ENCODE results near the gene IL24. TPM values are rescaled to one million over a fixed set of nuclear protein-coding genes. Genes with fewer than 3 reads are reported as not detected.

The IL24 gene
- polyA plus RNA-seq, 1 donor (not counting 4 experiments of a cell fraction or from before 2014, with no cell fraction given), result 2.3 TPM

- Histone ChIP-seq H3K27me3 (ENCODE audit: control insufficient read depth, extremely low read depth, insufficient read depth, low read length) (no peaks in the 10 kb centered on the region), H2AFZ (ENCODE audit: control insufficient read depth, low read length) (no peak overlapping the region), H3K27ac (ENCODE audit: control insufficient read depth, insufficient read depth, low read length) (peak overlapping the region; percentile 91), H3K9me3 (ENCODE audit: control insufficient read depth, low read depth, low read length) (no peaks in the 10 kb centered on the region), H4K20me1 (ENCODE audit: control insufficient read depth, extremely low read depth, insufficient read depth, low read length) (no peaks in the 10 kb centered on the region), H3K79me2 (ENCODE audit: control insufficient read depth, insufficient read depth, low read length) (peaks cover 5% of the 10 kb centered on the region), H3K9me1 (ENCODE audit: control insufficient read depth, extremely low read depth, insufficient read depth, low read length) (no peaks in the 10 kb centered on the region), H3K9ac (ENCODE audit: control insufficient read depth, extremely low read depth, insufficient read depth, low read length) (peak overlapping the region; percentile 23), H3K4me3 (ENCODE audit: control insufficient read depth in 2 of 3, extremely low read depth in 1 of 3, insufficient read depth in 2 of 3, low read depth in 1 of 3, low read length in 3 of 3) (no peak overlapping the region), H3K4me2 (ENCODE audit: control insufficient read depth, extremely low read depth, insufficient read depth, low read depth, low read length) (peak overlapping the region; percentile 13), H3K4me1 (ENCODE audit: control insufficient read depth, extremely low read depth, insufficient read depth, low read length) (peaks cover 45% of the 10 kb centered on the region), H3K36me3 (ENCODE audit: control insufficient read depth in 2 of 2, extremely low read depth in 1 of 2, insufficient read depth in 2 of 2, low read length in 2 of 2) (peaks cover 0 to 17% of the 10 kb centered on the region in 2 experiments)
- DNase-seq (ENCODE audit: low read depth, low spot score) (no peak), FAIRE-seq (no peak)
- TF ChIP-seq EZH2 (IDR thresholded peaks at IDR 0.05; ENCODE audit: low read length), result no peak
- TF ChIP-seq, protein P1, sequence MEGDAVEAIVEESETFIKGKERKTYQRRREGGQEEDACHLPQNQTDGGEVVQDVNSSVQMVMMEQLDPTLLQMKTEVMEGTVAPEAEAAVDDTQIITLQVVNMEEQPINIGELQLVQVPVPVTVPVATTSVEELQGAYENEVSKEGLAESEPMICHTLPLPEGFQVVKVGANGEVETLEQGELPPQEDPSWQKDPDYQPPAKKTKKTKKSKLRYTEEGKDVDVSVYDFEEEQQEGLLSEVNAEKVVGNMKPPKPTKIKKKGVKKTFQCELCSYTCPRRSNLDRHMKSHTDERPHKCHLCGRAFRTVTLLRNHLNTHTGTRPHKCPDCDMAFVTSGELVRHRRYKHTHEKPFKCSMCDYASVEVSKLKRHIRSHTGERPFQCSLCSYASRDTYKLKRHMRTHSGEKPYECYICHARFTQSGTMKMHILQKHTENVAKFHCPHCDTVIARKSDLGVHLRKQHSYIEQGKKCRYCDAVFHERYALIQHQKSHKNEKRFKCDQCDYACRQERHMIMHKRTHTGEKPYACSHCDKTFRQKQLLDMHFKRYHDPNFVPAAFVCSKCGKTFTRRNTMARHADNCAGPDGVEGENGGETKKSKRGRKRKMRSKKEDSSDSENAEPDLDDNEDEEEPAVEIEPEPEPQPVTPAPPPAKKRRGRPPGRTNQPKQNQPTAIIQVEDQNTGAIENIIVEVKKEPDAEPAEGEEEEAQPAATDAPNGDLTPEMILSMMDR (optimal IDR thresholded peaks at IDR 0.05 in 1 of 3, IDR thresholded peaks at IDR 0.05 in 1 of 3, conservative IDR thresholded peaks at IDR 0.05 in 1 of 3; ENCODE audit: extremely low read depth in 1 of 3, insufficient read depth in 2 of 3, low read length in 3 of 3), result no peak
- dilution Hi-C loops (cut with MboI; ENCODE audit: extremely low pct_ligation_motif_present, low sequenced_read_pairs), result no loop called here
These were observed 7.3 kb downstream of the IL24 start for GRCh38 chr1:206904423-206905142.

DNA sequence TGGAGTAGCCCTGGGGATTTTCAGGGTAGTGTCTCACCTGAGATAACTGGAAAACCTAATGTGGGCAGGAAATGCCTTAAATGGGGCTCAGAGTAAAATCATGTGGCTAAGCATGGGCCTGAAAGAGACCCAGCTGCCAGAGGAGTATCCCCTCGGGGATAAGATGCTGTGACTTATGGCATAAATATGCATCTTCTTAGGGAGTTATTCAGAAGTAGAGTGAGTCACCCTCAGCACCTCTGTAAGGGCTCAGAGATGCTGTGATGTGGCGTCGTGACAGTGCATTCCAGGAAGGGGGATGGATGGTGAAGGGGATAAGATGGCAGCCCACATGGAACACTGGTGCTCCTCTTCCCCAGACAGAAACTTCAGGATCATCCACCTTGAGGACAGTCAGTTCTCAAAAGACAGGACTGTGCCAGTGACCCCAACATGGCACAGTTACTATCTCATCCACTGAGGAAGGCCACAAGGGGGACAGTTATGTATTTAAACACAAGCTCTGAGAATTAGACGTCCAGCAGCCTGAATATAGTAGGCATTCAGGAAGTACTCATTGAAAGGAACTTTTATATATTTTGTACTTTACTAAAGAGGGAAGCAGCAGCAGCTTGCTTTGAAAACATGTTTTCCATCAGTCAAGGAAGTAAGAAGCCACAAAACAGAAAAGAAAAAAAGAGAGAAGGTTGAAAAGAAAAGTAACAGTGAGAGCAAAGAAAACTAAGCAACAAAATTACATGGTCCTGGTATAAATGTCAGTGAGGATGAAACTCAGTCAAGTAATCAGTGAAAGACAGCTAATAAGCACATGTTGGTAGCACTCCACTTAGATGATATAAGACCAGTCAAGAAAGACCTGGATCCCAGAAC, 8.3 kb downstream of the IL24 start:
- TF ChIP-seq EZH2 (IDR thresholded peaks at IDR 0.05; ENCODE audit: low read length), result no peak
- TF ChIP-seq, protein P1 (optimal IDR thresholded peaks at IDR 0.05 in 1 of 3, IDR thresholded peaks at IDR 0.05 in 1 of 3, conservative IDR thresholded peaks at IDR 0.05 in 1 of 3; ENCODE audit: extremely low read depth in 1 of 3, insufficient read depth in 2 of 3, low read length in 3 of 3), result peak in 1 of 3 experiments; percentile 2
- no peaks in the 10 kb centered on the region for H3K9me3 ChIP-seq (ENCODE audit: control insufficient read depth, low read depth, low read length)
- peaks cover 5% of the 10 kb centered on the region for H3K79me2 ChIP-seq (ENCODE audit: control insufficient read depth, insufficient read depth, low read length)
- peaks cover 0 to 17% of the 10 kb centered on the region in 2 experiments for H3K36me3 ChIP-seq (ENCODE audit: control insufficient read depth in 2 of 2, extremely low read depth in 1 of 2, insufficient read depth in 2 of 2, low read length in 2 of 2)
- peak; percentile 88 for FAIRE-seq
- H3K27me3 ChIP-seq (ENCODE audit: control insufficient read depth, extremely low read depth, insufficient read depth, low read length), result no peaks in the 10 kb centered on the region
- H3K4me3 ChIP-seq (ENCODE audit: control insufficient read depth in 2 of 3, extremely low read depth in 1 of 3, insufficient read depth in 2 of 3, low read depth in 1 of 3, low read length in 3 of 3), result no peak overlapping the region
- dilution Hi-C loops (cut with MboI; ENCODE audit: extremely low pct_ligation_motif_present, low sequenced_read_pairs), result no loop called here
- H3K4me1 ChIP-seq (ENCODE audit: control insufficient read depth, extremely low read depth, insufficient read depth, low read length), result peaks cover 54% of the 10 kb centered on the region
- H4K20me1 ChIP-seq (ENCODE audit: control insufficient read depth, extremely low read depth, insufficient read depth, low read length), result no peaks in the 10 kb centered on the region
- H3K9ac ChIP-seq (ENCODE audit: control insufficient read depth, extremely low read depth, insufficient read depth, low read length), result peak overlapping the region; percentile 43
- peak overlapping the region; percentile 91 for H3K27ac ChIP-seq (ENCODE audit: control insufficient read depth, insufficient read depth, low read length)
- H3K4me2 ChIP-seq (ENCODE audit: control insufficient read depth, extremely low read depth, insufficient read depth, low read depth, low read length), result peak overlapping the region; percentile 26
- DNase-seq (ENCODE audit: low read depth, low spot score), result peak; percentile 97
- peak overlapping the region; percentile 27 for H2AFZ ChIP-seq (ENCODE audit: control insufficient read depth, low read length)
- H3K9me1 ChIP-seq (ENCODE audit: control insufficient read depth, extremely low read depth, insufficient read depth, low read length), result no peaks in the 10 kb centered on the region
